NCI-H1694 treated with DMSO at 0.1 percent for 48 hours (cell line): ENCODE results near the gene PHC3.

Experiments used
- DNase-seq: peaks from one replicate; lab custom pipeline; 2025; lab: John Stamatoyannopoulos, UW

The PHC3 gene

DNA sequence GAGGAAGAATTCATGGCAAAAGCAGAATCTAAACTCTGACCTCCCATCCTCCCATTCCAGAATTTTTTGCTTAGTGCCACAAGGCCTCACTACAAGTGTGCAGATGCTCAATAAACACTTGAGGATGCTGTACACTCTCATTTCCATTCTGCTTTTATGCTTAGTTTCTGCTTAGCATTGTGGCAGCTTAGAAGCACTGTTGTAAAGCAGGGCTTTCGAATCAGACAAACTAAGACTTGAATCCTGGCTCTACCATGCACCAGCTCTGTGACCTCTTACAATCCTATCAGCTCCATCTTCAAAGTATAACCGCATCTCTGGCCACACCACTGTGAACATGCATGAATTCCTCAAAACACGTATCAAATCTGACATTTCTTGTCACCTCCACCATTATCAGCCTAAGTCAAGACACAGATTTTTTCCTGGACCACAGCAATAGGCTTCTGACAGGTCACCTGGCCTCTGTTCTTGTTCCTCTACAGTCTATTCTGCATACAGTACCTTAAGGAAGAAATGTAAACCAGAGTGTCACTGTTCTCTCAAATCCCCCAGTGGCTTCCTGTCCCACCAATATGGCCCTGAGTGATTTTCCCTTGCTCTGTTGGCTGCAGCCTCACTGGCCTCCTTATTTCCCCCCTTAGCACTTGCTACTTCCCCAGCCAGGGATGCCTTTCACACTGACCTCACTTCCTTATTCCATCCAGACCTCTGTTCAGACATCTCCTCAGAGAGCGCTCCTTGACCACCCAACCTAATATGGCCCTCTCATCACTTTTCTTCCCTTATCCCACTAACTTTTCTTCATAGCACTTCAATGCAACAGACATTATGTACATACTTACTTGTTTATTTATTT is 8.1 kb upstream of the PHC3 start:
- no peak for DNase-seq

DNA sequence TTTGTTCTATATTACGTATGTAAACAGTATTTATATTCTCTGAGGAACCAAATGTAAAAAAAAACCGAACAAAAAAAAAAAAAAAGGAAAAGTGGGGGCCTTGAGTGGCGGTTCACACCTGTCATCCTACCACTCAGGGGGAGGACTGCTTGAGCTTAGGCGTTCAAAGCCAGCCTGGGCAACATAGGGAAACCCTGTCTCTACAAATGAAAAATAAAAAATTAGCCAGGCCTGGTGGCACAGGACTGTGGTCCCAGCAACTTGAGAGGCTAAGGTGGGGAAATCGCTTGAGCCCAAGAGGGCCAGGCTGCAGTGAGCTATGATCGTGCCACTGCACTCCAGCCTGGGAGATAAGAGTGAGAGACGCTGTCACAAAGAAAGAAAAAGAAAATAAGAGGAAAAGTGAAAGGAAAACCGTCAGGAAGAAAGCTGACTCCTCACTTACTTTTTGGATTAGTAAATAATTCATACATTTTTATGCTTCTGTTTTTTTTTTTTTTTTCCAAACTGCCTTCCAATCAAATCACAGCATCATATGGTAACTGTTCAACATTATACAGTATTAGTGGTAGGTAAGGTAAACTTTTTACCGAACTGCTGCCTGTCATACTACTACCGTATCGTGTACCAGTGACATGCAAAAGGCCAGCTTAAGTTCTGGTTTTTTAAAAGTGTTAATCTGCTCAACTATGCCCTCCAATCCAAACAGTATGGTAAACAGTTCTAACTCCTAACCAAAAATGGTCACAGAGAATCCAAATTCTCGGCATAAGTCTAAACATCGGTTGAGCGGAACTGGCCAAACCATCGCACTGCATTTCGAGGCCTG is 1.2 kb downstream of the PHC3 start:
- no peak for DNase-seq

DNA sequence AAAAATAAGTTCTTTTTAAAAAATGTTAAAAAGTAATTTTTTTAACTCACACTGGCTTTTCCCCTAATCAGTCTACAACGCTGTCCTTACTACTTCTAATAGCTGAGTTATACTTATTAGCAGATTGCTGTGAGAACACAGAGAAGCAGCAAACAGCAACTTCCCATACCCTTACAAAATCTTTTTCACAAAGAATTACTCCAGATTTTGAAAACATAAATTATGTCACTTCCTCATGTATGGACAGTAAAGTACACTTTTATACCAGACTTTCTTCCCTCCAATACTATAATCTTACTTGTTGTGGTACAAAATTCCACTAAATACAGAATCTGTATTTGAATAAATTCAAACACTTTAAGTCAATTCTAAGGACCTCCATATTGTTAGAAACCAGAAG is 2.1 kb downstream of the PHC3 start:
- no peak for DNase-seq

DNA sequence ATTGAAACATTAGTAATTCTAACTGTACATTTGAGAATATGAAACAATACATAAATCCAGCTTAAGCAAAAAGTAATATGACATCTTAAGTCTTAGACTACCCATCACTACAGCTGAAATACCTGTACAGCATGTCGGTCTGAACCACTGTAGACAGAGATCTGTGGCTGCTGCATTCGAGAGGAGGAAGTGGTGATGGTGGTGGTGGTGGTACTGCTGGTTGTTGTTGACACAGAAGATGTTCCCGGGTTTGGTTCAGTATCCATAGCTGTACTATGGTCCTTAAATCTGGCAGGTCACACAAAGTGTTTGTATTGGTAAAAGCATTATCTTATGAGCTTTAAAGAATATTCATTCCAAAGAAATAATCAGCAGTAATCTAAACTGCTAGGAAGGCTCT is 2.9 kb downstream of the PHC3 start:
- no peak for DNase-seq

DNA sequence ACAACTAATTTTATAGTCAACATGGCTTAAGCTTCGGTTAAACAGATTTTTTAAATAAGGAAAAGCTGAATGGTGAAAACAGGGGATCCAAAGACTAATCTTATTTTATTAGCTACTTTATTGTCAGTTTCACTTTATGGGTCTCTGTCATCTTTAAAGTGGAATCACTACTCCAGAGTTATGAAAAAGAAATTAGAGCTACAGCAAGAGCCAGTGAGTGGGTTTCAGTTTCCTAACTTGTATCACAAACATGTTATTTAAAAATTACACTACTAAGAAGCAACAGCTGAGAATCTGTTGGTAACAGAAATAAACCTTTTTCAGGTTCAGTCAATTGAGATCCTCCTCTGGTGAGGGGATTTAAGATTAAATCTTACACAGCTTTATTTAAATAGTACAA is 10.0 kb downstream of the PHC3 start:
- no peak for DNase-seq

DNA sequence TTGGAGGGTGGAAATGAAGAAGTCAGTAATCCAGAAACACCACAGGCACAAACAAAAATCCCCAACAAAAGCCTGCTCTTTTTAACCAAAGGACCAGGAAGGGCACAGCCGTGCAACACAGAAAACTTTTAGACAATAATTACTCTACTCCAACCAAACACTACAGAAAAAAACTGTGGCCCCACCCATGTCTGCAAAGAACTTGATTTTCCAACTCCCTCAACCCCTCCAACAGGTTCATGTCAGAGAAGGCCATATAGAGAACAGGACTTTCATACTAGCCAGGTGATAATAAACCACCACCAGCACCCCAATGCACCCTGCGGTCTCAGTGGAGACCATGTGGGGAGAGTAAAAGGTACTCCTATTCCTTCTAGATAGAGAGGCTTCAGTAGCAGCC is 16.8 kb downstream of the PHC3 start:
- no peak for DNase-seq

DNA sequence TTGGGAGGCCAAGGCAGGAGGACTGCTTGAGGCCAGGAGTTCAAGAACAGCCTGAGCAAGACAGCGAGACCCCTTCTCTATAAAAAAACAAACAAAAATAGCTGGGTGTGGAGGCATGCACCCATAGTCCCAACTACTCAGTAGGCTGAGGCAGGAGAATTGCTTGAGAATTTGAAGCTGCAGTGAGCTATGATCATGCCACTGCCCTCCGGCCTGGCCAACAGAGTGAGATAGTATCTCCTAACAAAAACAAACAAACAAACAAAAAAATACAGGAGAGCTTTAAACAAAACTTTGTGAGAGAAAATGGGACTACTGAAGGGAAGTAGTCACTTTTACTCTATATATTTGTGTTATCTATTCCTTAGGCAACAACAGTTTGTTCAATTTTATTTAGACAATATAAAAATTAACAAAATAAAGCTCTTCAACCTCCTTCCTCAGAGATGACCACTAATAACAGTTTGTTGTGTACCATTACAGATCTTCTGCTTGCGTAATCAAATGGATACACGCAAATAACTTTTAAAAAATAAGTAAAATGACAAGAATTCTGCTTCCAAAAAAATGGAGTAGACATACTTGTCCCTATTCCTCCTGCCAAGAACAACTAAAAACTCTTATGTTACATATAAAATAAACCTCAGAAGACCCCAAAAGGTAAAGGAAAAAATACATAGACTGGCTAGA is 17.4 kb downstream of the PHC3 start:
- DNase-seq: no peak

DNA sequence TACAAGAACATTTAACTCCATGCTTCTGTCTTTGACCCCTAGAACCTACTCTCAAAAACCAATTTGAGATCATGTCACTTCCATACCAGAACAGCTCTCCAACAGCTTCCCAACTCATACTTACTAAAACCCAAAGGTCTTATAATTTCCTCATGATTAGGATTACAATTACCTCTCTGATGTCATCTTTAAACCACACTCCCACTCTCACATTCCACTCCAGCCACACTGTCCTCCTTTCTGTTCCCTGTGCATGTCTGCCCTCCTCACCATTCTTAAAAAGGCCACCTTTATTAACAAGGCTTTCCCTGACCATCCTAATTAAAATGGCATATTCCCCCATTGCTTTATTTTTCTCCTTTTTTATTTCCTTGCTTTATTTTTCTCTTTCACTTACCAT is 18.9 kb downstream of the PHC3 start:
- DNase-seq: no peak

DNA sequence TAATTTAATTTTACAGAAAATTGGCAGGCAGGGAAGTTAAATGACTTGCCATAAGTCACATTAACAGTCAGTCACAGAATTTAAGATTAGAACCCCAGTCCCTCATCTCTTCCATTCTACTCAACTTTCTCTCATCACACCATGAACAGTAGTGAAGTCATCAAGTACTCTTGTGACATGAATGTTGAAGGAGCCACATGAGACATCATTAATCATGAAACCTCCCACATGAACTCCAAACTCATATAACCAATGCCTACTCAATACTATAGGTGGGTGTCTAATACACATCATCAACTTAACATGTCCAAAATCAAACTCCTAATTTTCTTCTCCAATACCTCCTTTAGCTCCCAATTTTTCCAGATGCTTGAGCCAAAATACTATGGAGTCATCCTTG is 19.5 kb downstream of the PHC3 start:
- DNase-seq: no peak

DNA sequence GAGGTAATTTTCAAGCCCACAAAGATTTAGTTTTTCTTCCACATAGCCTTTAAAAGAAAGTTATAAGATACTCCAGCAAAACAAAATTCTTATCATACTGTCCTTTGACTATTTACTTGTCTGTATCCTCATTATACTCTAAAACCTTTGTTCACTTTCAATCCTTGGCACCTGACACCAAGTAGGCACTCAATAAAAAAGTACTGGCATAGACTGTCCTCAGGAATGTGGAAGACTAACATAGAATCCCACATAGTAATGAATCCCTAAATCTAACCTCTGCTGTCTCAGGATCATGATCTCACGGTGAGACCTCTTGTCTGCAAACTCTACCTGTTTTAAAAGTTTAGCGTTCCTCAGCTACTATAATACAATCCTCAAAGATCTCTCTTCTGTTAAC is 21.6 kb downstream of the PHC3 start:
- no peak for DNase-seq

DNA sequence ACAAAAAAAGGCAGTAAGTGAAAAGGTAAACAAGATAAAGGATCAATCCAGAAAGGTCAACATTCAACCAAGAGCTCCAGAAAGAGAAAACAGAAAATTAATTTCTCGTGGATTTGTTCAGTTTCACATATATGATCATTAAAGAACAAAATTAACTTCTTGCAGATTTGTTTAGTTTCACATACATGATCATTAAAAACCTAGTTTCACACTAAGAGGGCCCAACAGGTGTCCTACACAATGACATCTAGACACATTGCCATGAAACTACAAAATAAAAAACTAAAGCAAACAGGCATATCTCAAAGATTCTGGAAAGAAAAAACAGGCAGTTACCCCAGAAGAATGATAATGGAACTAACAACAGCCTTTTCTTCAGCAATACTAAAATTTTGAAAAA is 22.1 kb downstream of the PHC3 start:
- DNase-seq: no peak

DNA sequence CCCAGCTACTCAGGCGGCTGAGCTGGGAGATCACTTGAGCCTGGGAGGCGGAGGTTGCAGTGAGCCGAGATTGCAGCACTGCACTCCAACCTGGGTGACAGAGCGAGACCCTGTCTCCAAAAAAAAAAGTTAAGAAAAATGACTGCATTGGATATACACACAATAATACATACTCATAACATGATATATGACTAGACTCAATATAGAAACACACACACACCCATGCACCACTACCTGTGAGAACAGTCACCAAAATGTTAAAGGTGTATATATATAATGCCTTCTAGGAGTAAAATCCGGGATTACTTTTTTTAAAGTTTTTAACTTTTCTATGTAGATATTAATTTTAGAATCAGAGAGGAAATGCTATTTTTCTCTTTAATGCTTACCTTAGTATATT is 25.9 kb downstream of the PHC3 start:
- no peak for DNase-seq

DNA sequence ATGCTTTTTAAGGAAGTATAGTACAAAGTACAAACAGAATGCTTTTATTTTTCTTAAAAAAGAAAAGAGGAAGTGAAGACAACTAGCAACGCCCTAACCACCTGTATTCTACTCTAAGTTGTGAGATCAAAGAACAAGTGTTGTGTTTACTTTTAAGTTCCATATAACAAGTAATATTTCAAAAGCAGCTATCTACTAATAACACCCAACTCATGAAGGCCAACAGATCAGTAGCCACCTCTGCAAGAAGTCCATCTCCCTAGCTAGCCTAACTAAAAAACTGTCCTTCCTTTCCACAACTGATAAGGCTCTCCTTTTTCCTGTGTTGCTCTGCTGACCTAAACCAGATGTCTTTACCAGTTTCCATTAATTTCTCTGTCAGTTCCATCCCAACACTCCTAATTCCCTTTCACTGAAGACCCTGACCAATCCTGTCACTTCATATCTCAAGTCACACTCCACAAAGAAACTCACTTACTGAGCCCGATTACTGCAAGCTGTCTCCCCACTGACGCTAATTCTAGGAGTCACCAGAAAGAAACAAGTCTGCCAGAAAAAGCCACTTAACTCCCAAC is 26.9 kb downstream of the PHC3 start:
- no peak for DNase-seq

DNA sequence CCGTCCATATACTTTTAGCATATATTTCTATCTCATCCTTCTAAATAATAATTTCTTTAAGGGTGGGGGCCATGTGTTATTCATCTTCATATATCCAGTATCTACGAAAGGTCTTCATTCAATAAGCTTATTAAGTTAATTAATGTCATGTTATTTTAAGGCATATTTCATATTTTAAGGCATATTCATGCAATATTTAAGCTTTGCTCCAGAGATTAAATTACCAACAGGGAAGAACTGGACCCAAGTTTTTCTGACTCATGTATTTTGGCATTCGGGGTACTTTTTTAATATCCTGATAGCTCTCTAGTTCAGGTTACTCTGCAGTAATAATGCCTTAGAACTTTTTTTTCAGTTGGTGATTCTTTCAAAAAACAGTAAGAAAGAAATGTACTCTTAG is 27.4 kb downstream of the PHC3 start:
- DNase-seq: no peak

DNA sequence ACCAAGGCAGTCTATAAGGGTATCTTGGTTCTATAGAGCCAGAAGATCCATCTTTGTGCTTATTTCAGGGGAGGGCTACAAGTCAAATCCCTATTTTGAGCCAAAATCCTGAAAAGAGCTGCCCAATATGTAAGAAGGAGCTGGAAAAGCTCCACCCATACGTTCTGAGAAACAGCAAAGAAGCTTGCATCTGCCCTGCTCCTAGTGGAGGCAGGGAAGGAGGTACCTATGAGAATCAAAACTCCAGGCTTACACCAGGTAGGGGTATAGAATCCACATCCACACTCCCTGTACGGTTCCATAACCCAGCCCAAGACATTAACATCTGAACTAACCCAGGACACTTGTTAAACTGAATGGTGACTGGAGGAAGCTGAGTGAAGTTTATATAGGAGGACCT is 30.0 kb downstream of the PHC3 start:
- no peak for DNase-seq

DNA sequence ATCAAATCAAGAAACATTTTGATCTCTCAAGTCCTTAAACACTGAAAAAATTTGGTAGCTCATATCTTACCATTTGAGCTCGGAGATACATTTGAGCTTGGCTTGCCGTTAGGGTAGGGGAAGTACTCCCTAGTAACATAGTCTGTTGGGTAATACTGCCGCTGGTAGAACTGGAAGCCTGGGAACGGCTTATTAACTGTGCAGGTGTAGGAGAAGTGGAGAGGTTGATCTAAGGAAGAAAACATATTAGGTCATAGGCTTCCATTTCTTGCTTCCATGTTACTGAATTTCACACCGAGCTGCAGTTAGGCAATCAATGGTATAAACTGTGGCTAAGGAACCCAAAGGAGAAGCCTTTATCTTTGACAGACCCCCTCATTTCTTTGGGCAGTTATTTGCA is 32.5 kb downstream of the PHC3 start:
- DNase-seq: no peak

DNA sequence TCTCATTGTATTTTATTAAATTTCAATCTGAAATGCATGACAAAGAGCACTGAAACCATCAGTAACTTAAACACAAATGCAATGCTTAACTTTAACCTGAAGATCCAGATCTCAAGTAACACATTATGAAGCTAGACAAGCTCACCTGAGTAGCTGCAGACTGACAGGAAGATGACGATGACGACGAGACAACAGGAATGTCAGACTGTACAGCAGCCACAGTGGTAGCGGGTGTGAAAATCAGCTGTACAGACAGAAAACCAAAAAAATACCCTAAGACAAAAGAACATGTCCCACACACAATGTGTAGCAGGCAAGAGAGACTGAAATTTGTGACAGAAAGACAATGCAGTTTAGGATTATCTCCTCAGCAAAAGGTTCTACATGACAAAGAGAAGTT is 36.3 kb downstream of the PHC3 start:
- no peak for DNase-seq

DNA sequence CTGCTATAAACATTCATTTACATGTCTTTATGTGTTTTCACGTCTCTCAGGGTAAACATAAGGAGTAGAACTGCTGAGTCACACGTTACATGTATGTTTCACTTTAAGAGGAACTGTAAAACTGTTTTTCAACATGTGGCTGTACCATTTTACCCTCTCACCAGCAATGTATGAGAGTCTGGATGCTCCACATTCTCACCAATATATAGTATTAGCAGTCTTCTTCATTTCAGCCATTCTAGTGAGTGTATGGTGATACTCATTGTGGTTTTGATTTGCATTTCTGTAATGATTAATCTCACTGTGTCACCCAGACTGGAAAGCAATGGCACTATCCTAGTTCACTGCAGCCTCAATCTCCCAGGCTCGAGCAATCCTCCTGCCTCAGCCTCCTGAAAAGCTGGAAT is 37.1 kb downstream of the PHC3 start:
- no peak for DNase-seq

DNA sequence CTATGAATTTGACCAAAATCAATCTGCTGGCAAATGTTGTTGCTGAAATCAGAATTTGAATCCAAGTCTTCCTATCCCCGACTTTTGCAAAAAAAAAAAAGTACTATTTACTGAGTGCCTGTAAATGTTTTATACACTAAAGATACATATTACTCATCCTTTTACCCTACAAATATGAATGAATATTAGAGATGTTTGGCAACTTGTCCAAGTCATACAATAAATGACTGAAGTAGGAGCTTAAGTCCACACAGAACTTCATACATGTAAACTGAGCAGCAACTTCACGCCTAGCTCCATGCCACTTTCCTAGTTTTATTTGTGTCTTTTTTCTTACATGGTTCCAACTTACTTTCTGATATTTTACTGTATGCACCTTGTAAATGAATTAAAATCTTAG is 39.2 kb downstream of the PHC3 start:
- DNase-seq: no peak

DNA sequence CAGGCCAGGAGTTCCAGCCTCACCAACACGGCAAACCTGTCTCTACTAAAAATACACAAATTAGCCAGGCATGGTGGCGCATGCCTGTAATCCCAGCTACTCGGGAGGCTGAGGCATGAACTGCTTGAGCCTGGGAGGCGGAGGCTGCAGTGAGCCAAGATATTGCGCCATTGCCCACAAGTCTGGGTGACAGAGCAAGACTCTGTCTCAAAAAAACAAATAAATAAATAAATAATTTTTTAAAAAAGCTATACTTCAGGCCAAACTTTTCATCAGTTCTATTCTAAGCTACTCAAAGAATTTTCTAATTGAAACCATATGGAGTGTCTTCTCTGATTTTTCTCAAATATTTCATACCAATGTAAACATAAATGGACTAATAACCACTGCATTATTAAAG is 43.5 kb downstream of the PHC3 start:
- no peak for DNase-seq

DNA sequence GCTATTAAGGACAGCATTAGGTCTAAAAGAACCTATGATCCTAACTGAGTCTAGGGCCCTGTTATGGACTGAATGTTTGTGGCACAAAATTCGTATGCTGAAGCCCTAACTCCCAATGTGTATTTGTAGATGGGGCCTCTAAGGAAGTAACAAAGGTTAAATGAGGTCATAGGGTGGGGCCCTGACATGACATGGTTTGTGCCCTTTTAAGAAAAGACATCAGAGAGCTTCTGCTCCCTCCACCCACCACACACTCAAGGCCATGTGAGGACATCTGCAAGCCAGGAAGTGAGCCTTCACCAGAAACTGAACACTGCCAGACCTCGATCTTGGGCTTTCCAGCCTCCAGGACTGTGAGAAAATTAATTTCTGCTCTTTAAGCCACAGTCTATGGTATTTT is 49.2 kb downstream of the PHC3 start:
- no peak for DNase-seq

DNA sequence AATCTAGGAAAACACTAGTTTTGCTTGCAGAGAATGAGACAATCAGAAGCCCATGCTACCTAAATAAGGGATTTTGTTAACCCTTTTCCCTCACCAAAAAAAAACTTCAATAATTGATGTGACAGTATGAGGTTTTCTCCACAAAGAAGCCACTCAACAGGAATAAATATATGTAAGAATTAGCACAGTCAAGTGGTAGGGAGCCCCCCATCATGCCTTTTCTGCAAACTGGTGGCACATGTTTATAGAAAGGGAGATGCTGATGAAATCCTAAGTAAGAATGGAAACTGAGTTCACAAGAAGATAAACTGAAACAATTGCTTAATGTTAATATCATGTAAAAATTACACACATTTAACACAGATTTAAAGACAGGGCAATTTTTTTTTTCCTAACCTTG is 51.0 kb downstream of the PHC3 start:
- no peak for DNase-seq
